HepG2 (cell line): ENCODE data around the gene HSDL1. TPM values are rescaled to one million over a fixed set of nuclear protein-coding genes. Genes with fewer than 3 reads are reported as not detected.

Experiments used
- ATAC-seq: fragments of 200-7000 bp; cut with Tn5 transposase; 3 replicates; pipeline ENCODE4 v1.9.1; 2020; ENCODE audit warnings: mild to moderate bottlenecking, moderate library complexity
- BruUV-seq: library from RNA; stranded (reverse); fragments of 400-500 nt; replicated peaks from 2 replicates; lab custom pipeline; 2021; lab: Mats Ljungman, UMichigan
- CTCF ChIA-PET: fragments of 300-600 bp; formaldehyde crosslinking; extraction: SDS; loops from one replicate; lab custom pipeline; 2021; ENCODE audit warnings: low total read pairs, inconsistent platforms, low intra/inter-chr PET ratio; lab: Yijun Ruan, JAX
- POLR2A ChIA-PET: fragments of 350-600 bp; sonication (Branson Sonifier 250); formaldehyde crosslinking; loops from one replicate; lab custom pipeline; 2020; ENCODE audit warnings: antibody characterized with exemption, inconsistent platforms; lab: Yijun Ruan, JAX
- DNase-seq: peaks from one replicate; pipeline ENCODE4 v3.0.0-alpha.2; 2015; ENCODE audit warnings: low spot score
- FAIRE-seq: peaks from 3 replicates; lab custom pipeline; 2011; peaks lifted over from hg19 to GRCh38; lab: Jason Lieb, UNC
- H2AFZ ChIP-seq: one replicate; pipeline ENCODE4 v1.6.1; 2011; ENCODE audit warnings: low read length, inconsistent platforms
- H3K27ac ChIP-seq: fragments of 300-600 bp; 3 replicates; pipeline ENCODE4 v1.8.0; 2011; ENCODE audit warnings: mixed run types, mild to moderate bottlenecking, mixed read lengths, low read length, inconsistent platforms; ENCODE audit not compliant: insufficient read depth; ENCODE audit errors: extremely low read length
- H3K27me3 ChIP-seq, 2 experiments: fragments of 200-600 bp in 1 of 2; 2 replicates in 1 of 2; 3 replicates in 1 of 2; pipeline versions ENCODE4 v1.6.0 to v1.8.0; 2011; ENCODE audit warnings: low read length in 2 of 2, mild to moderate bottlenecking in 2 of 2, moderate library complexity in 2 of 2, inconsistent platforms in 1 of 2; ENCODE audit not compliant: insufficient read depth in 2 of 2, control insufficient read depth in 1 of 2
- H3K36me3 ChIP-seq, 2 experiments: fragments of 200-600 bp in 1 of 2; replicated peaks in 1 of 2; 2 replicates in 1 of 2; 3 replicates in 1 of 2; pipeline versions ENCODE4 v1.5.1 to v1.8.0; 2011; ENCODE audit warnings: low read length in 2 of 2, inconsistent platforms in 1 of 2; ENCODE audit not compliant: insufficient read depth in 2 of 2, control insufficient read depth in 1 of 2
- H3K4me1 ChIP-seq: 2 replicates; pipeline ENCODE4 v1.5.1; 2012; ENCODE audit warnings: low read length, inconsistent platforms; ENCODE audit not compliant: insufficient read depth
- H3K4me2 ChIP-seq: 2 replicates; pipeline ENCODE4 v1.6.0; 2011; ENCODE audit warnings: low read depth, low read length, inconsistent platforms
- H3K4me3 ChIP-seq, 3 experiments: fragments of 200-600 bp in 1 of 3; sonication (generic), shearing (Covaris generic) in 1 of 3; replicated peaks in 1 of 3; 2 replicates each; pipeline ENCODE4 v1.5.1; 2011 to 2016; ENCODE audit warnings: low read length in 3 of 3, inconsistent platforms in 2 of 3, low read depth in 2 of 3, mild to moderate bottlenecking in 2 of 3, control low read depth in 1 of 3, mixed read lengths in 1 of 3; ENCODE audit not compliant: insufficient read depth in 1 of 3
- H3K79me2 ChIP-seq: one replicate; pipeline ENCODE4 v1.6.1; 2011; ENCODE audit warnings: low read length, inconsistent platforms; ENCODE audit not compliant: insufficient read depth
- H3K9ac ChIP-seq: 2 replicates; pipeline ENCODE4 v1.6.0; 2011; ENCODE audit warnings: mild to moderate bottlenecking, low read depth, low read length, inconsistent platforms; ENCODE audit not compliant: insufficient read depth
- H3K9me3 ChIP-seq: 2 replicates; pipeline ENCODE4 v1.5.1; 2012; ENCODE audit warnings: mild to moderate bottlenecking, low read length
- H4K20me1 ChIP-seq: 2 replicates; pipeline ENCODE4 v1.6.0; 2011; ENCODE audit warnings: inconsistent platforms, mild to moderate bottlenecking, low read length, moderate library complexity; ENCODE audit not compliant: insufficient read depth
- CHD2 ChIP-seq: IDR thresholded peaks from 2 replicates; pipeline ENCODE4 v1.6.1; 2011; ENCODE audit warnings: low read depth, low read length, improper control_type of control experiment
- DMAP1 ChIP-seq: IDR thresholded peaks from 2 replicates; pipeline ENCODE4 v1.6.1; 2016
- DRAP1 ChIP-seq: IDR thresholded peaks from 2 replicates; pipeline ENCODE4 v1.6.1; 2016; ENCODE audit warnings: missing genetic modification reagents, missing compliant biosample characterization
- ETV5 ChIP-seq: IDR thresholded peaks from 2 replicates; pipeline ENCODE4 v1.6.1; 2018; ENCODE audit warnings: missing biosample characterization, missing genetic modification reagents, inconsistent platforms, borderline replicate concordance
- IRF9 ChIP-seq: sonication (generic); formaldehyde crosslinking; IDR thresholded peaks from 2 replicates; pipeline ENCODE4 v1.8.0; 2022; ENCODE audit warnings: missing genetic modification reagents, mild to moderate bottlenecking, borderline replicate concordance
- NKX3-1 ChIP-seq: sonication (generic); formaldehyde crosslinking; IDR thresholded peaks from 2 replicates; pipeline ENCODE4 v1.5.0; 2020; ENCODE audit warnings: missing genetic modification reagents
- PHF5A ChIP-seq: IDR thresholded peaks from one replicate; pipeline ENCODE4 v1.6.1; 2018; ENCODE audit warnings: low read depth, missing genetic modification reagents; ENCODE audit not compliant: unreplicated experiment
- PRDM10 ChIP-seq: sonication (generic); formaldehyde crosslinking; IDR thresholded peaks from 2 replicates; pipeline ENCODE4 v1.4.0; 2020; ENCODE audit warnings: low read depth, missing genetic modification reagents
- RFX1 ChIP-seq: fragments of 450-650 bp; IDR thresholded peaks from 2 replicates; pipeline ENCODE4 v1.6.1; 2017
- XBP1 ChIP-seq: sonication (generic); formaldehyde crosslinking; IDR thresholded peaks from 2 replicates; pipeline ENCODE4 v1.5.0; 2020; ENCODE audit warnings: missing genetic modification reagents
- YEATS4 ChIP-seq: sonication (generic); formaldehyde crosslinking; IDR thresholded peaks from 2 replicates; pipeline ENCODE4 v1.4.0; 2020; ENCODE audit warnings: missing genetic modification reagents, borderline replicate concordance
- ZBTB38 ChIP-seq: sonication (generic); formaldehyde crosslinking; IDR thresholded peaks from 2 replicates; pipeline ENCODE4 v1.5.1; 2020; ENCODE audit warnings: mild to moderate bottlenecking, missing genetic modification reagents
- ZNF230 ChIP-seq: sonication (generic); formaldehyde crosslinking; IDR thresholded peaks from 2 replicates; pipeline ENCODE4 v1.4.0; 2020; ENCODE audit warnings: mild to moderate bottlenecking, missing genetic modification reagents
- ZNF383 ChIP-seq: sonication (generic); formaldehyde crosslinking; IDR thresholded peaks from 2 replicates; pipeline ENCODE4 v1.4.0; 2020; ENCODE audit warnings: missing genetic modification reagents, mild to moderate bottlenecking, borderline replicate concordance
- ZNF501 ChIP-seq: sonication (generic); formaldehyde crosslinking; IDR thresholded peaks from 2 replicates; pipeline ENCODE4 v1.5.1; 2020; ENCODE audit warnings: mild to moderate bottlenecking, moderate library complexity, missing genetic modification reagents
- ZNF629 ChIP-seq: sonication (generic); formaldehyde crosslinking; conservative IDR thresholded peaks from 2 replicates; pipeline ENCODE4 v1.5.0; 2020; ENCODE audit warnings: missing genetic modification reagents
- ZNF773 ChIP-seq: sonication (generic); formaldehyde crosslinking; IDR thresholded peaks from 2 replicates; pipeline ENCODE4 v1.4.0; 2020; ENCODE audit warnings: missing genetic modification reagents, borderline replicate concordance
- ZNF776 ChIP-seq: sonication (generic); formaldehyde crosslinking; IDR thresholded peaks from 2 replicates; pipeline ENCODE4 v1.4.0; 2020; ENCODE audit warnings: mild to moderate bottlenecking, missing genetic modification reagents
- ZNF792 ChIP-seq: IDR thresholded peaks from 2 replicates; pipeline ENCODE4 v1.6.1; 2016
- ZNF883 ChIP-seq: sonication (generic); formaldehyde crosslinking; IDR thresholded peaks from 2 replicates; pipeline ENCODE4 v1.5.1; 2020; ENCODE audit warnings: mild to moderate bottlenecking, missing genetic modification reagents; ENCODE audit errors: not compliant biosample characterization
- WGBS: methylation state at CpG from one replicate; pipeline ENCODE4 v1.1.6; 2017; ENCODE audit warnings: low lambda C conversion rate; 5-methylcytosine and 5-hydroxymethylcytosine counted together
- in situ Hi-C: cut with HindIII; loops from 2 replicates; pipeline ENCODE4 v1.10.0; 2017; ENCODE audit warnings: low pct_unique_long_range_greater_than_20kb; ENCODE audit not compliant: extremely low pct_ligation_motif_present
- intact Hi-C: fragments of 100-400 bp; cut with micrococcal nuclease; formaldehyde crosslinking; loops from one replicate; pipeline ENCODE4 v1.10.0; 2022; ENCODE audit not compliant: unreplicated experiment
- polyA plus RNA-seq, 8 experiments: library from polyadenylated mRNA; depleted of rRNA in 3 of 8; stranded (reverse) in 7 of 8; unstranded in 1 of 8; fragments of >200 nt; fragmentation: Illumina TruSeq in 4 of 8; extraction: Trizol in 4 of 8; gene quantifications; 2 replicates each; pipeline versions ENCODE4 v1.2.1 to v1.2.3, GENCODE V29; 2011 to 2016; ENCODE audit warnings: low read depth in 4 of 8, missing spikeins in 1 of 8, mixed read lengths in 1 of 8; ENCODE audit not compliant: insufficient read depth in 1 of 8
- total RNA-seq, 5 experiments: library from RNA; depleted of rRNA; stranded (reverse); fragments of >200 nt; fragmentation: Illumina TruSeq; extraction: Trizol; gene quantifications; 2 replicates each; pipeline ENCODE4 v1.2.3, GENCODE V29; 2016; ENCODE audit warnings: low read depth in 1 of 5

HSDL1 gene
- total and polyA plus RNA-seq, 2 of the 13 experiments (the other 11 are each of a cell fraction or from before 2014, with no cell fraction given): 49.2 to 49.7 TPM

- in situ Hi-C loops (loop anchor here (25.0 kb wide), 1 partner anchor 225 kb away; the partner anchor contains the start of genes NECAB2 and OSGIN1), intact Hi-C loops (loop anchor here (1.0 kb wide), 2 partner anchors 44 to 102 kb away; no protein-coding TSS in a partner anchor)
- Histone ChIP-seq H3K4me3 (peak within 1 kb of the TSS; percentile 86 to 100 (median 99)), H3K4me1 (peaks cover 14% of the 10 kb centered on the region), H3K4me2 (peak within 1 kb of the TSS; percentile 90), H3K9ac (peak within 1 kb of the TSS; percentile 88), H4K20me1 (no peaks in the 10 kb centered on the region), H3K27me3 (no peaks in the 10 kb centered on the region), H3K9me3 (no peaks in the 10 kb centered on the region), H3K36me3 (peaks cover 13 to 29% of the 10 kb centered on the region in 2 experiments; a peak in 4 of 5 replicates), H3K27ac (peak within 1 kb of the TSS; percentile 55), H2AFZ (no peak within 1 kb of the TSS), H3K79me2 (peaks cover 25% of the 10 kb centered on the region)
- POLR2A ChIA-PET: interaction anchor here (0.9 to 1.6 kb wide), 5 partner anchors 10 to 233 kb away, joined by 5 to 18 read pairs (median 7); partner anchors contain the start of genes MBTPS1 and OSGIN1
- WGBS: 5% methylated on average over 21 of the region's 55 CpGs
- ATAC-seq: peak; percentile 93
- CTCF ChIA-PET: interaction anchor here (0.6 to 2.1 kb wide), 3 partner anchors 98 to 298 kb away, joined by 3 to 13 read pairs (median 3); no protein-coding TSS in a partner anchor
- DNase-seq: peak; percentile 92
- peak; percentile 59 for FAIRE-seq
- BruUV-seq: no TSS peak
- TF ChIP-seq ZNF629: peak; percentile 86
- no peak for TF ChIP-seq RFX1
- peak; percentile 86 for TF ChIP-seq ZNF792 (CRISPR knock-in tag)
- TF ChIP-seq YEATS4 (CRISPR knock-in tag): peak; percentile 91
- TF ChIP-seq ZNF501 (CRISPR knock-in tag): peak; percentile 96
- TF ChIP-seq XBP1: no peak
- TF ChIP-seq ZBTB38 (CRISPR knock-in tag): peak; percentile 88
- TF ChIP-seq IRF9: peak; percentile 95
- peak; percentile 46; the same call in 1 of the 2 replicates for TF ChIP-seq PRDM10
- TF ChIP-seq ZNF383 (CRISPR knock-in tag): 0 out of 2 replicates have a peak, but pooled peaks have one; percentile 33
- TF ChIP-seq ZNF883: peak; percentile 65
- no peak for TF ChIP-seq ZNF230 (CRISPR knock-in tag)
- peak; percentile 88 for TF ChIP-seq PHF5A (CRISPR knock-in tag)
- TF ChIP-seq DMAP1: peak; percentile 88
- peak; percentile 87 for TF ChIP-seq DRAP1 (CRISPR knock-in tag)
- TF ChIP-seq ZNF773: peak; percentile 85
- TF ChIP-seq NKX3-1 (CRISPR knock-in tag): peak; percentile 81; the same call in 1 of the 2 replicates
- peak; percentile 90 for TF ChIP-seq ETV5 (CRISPR knock-in tag)
- no peak for TF ChIP-seq CHD2
- peak; percentile 92 for TF ChIP-seq ZNF776 (CRISPR knock-in tag)
Measured at GRCh38 chr16:84186685-84187437, 41.9 kb upstream of the HSDL1 start, which contains the start of gene TAF1C. Gene TAF1C, minus strand, starts transcription at chr16:84187057. Its CDS starts 2,069 bp downstream, at chr16:84184988.
